ENCODE data around the gene CABP1. TPM values are rescaled to one million over a fixed set of nuclear protein-coding genes. Genes with fewer than 3 reads are reported as not detected.

Gene CABP1
- total RNA-seq, 4 donors from 2014 or later: 0.52 to 1.6 (median 0.62) TPM; not detected in 1

DNA sequence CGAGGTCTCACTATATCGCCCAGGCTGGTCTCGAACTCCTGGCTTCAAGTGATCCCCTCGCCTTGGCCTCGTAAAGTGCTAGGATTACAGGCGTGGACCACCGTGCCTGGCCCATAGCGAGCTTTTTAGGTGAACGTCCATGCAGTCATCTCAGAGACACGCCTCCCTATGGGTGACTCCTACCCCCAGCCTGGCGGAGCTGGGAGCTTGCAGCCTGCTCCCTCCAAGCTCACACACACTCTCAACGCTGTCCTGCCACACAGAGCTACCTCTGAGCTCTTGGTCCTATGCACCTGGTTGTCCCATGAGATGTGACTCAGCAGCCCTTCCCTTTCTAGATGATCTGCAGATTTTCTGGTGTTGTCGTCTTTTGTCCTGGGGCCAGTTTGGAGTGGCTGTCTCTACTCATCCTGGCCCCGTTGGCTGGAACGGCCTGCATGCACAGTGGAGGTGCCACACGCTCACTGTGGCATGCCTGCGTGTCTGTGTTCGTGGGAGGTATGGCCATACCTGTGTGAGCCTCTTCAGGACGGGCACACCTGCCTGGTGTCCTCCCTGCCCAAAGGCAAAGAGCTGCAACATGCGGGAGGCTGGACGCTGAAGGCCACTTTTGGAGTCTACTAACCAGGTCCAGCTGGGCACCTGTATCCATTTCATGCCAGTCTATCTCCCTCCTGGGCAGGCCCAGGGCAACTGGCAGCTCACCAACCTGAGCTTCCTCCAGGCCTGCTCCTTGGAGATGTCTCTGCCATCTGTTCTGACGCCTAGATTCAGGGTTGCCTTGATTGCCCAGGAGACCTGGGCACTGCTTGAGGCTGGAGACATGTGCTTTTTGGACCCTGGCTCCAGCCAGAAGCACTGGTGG is 18.1 kb downstream of the CABP1 start:
- no peak for DNase-seq
- no peaks in the 10 kb centered on the region for H3K9me3 ChIP-seq
- H3K27ac ChIP-seq: no peak overlapping the region
- intact Hi-C loops (cut with DNase I; ENCODE audit: low total_unique reads) (no loop called here), in situ Hi-C loops (cut with MboI; ENCODE audit: low sequenced_read_pairs in 4 of 4) (no loop called here)
- no peak overlapping the region for H3K4me3 ChIP-seq
- no peaks in the 10 kb centered on the region for H3K27me3 ChIP-seq
- ATAC-seq: no peak
- peaks cover 0 to 3% of the 10 kb centered on the region in 2 donors for H3K4me1 ChIP-seq
- H3K36me3 ChIP-seq: no peaks in the 10 kb centered on the region
- TF ChIP-seq POLR2A (IDR thresholded peaks at IDR 0.05): no peak
- no peak for TF ChIP-seq CTCF (IDR thresholded peaks at IDR 0.05 in 4 of 5, conservative IDR thresholded peaks at IDR 0.05 in 1 of 5)

GRCh38 chr12:120659151-120659525 is 18.7 kb downstream of the CABP1 start:
- in situ Hi-C loops (cut with MboI; ENCODE audit: low sequenced_read_pairs in 4 of 4): no loop called here
- Histone ChIP-seq H3K27me3 (no peaks in the 10 kb centered on the region), H3K4me3 (no peak overlapping the region), H3K4me1 (no peaks in the 10 kb centered on the region), H3K36me3 (no peaks in the 10 kb centered on the region), H3K27ac (no peak overlapping the region), H3K9me3 (no peaks in the 10 kb centered on the region)
- ATAC-seq: no peak
- TF ChIP-seq CTCF (IDR thresholded peaks at IDR 0.05 in 4 of 5, conservative IDR thresholded peaks at IDR 0.05 in 1 of 5) (no peak), POLR2A (IDR thresholded peaks at IDR 0.05) (no peak)
- intact Hi-C loops (cut with DNase I; ENCODE audit: low total_unique reads): no loop called here
- DNase-seq: no peak

- intact Hi-C loops (cut with DNase I; ENCODE audit: low total_unique reads): no loop called here
- Histone ChIP-seq H3K4me1 (no peaks in the 10 kb centered on the region), H3K9me3 (no peaks in the 10 kb centered on the region), H3K4me3 (no peak overlapping the region), H3K36me3 (no peaks in the 10 kb centered on the region), H3K27me3 (no peaks in the 10 kb centered on the region), H3K27ac (no peak overlapping the region)
- ATAC-seq: no peak
- DNase-seq: no peak
- in situ Hi-C loops (cut with MboI; ENCODE audit: low sequenced_read_pairs in 4 of 4): no loop called here
- no peak for TF ChIP-seq POLR2A (IDR thresholded peaks at IDR 0.05)
- no peak for TF ChIP-seq CTCF (IDR thresholded peaks at IDR 0.05 in 4 of 5, conservative IDR thresholded peaks at IDR 0.05 in 1 of 5)
These were observed 21.0 kb downstream of the CABP1 start for GRCh38 chr12:120661432-120661831.

GRCh38 chr12:120662879-120663278 is 22.5 kb downstream of the CABP1 start:
- Histone ChIP-seq H3K4me3 (no peak overlapping the region), H3K27me3 (no peaks in the 10 kb centered on the region), H3K27ac (no peak overlapping the region), H3K4me1 (no peaks in the 10 kb centered on the region), H3K9me3 (no peaks in the 10 kb centered on the region), H3K36me3 (no peaks in the 10 kb centered on the region)
- intact Hi-C loops (cut with DNase I; ENCODE audit: low total_unique reads) (no loop called here), in situ Hi-C loops (cut with MboI; ENCODE audit: low sequenced_read_pairs in 4 of 4) (no loop called here)
- no peak for TF ChIP-seq CTCF (IDR thresholded peaks at IDR 0.05 in 4 of 5, conservative IDR thresholded peaks at IDR 0.05 in 1 of 5)
- ATAC-seq: no peak
- DNase-seq: no peak

Measured in gastrocnemius medialis (tissue), 4 donors.